Stomach (tissue), 4 donors: ENCODE data around the gene ZNF827.

Experiments
- CTCF ChIP-seq, 7 experiments: fragments of 450-650 bp in 4 of 7; fragments of 200-600 bp in 3 of 7; sonication (generic) in 3 of 7; IDR thresholded peaks; one replicate each; pipeline ENCODE4 v1.5.1; 2016 to 2019; ENCODE audit warnings: antibody characterized with exemption in 7 of 7, control low read depth in 2 of 7, mild to moderate bottlenecking in 1 of 7
- EP300 ChIP-seq: sonication (generic); formaldehyde crosslinking; IDR thresholded peaks from one replicate; pipeline ENCODE4 v1.6.1; 2017; ENCODE audit warnings: antibody characterized with exemption
- POLR2A ChIP-seq, 4 donors: fragments of 450-650 bp; IDR thresholded peaks; one replicate each; pipeline ENCODE4 v1.6.1; 2016; ENCODE audit warnings: antibody characterized with exemption in 4 of 4, control low read depth in 2 of 4, mild to moderate bottlenecking in 1 of 4, moderate library complexity in 1 of 4
- POLR2AphosphoS5 ChIP-seq, 3 donors: sonication (generic); formaldehyde crosslinking; IDR thresholded peaks; one replicate each; pipeline ENCODE4 v1.6.1; 2016; ENCODE audit warnings: antibody characterized with exemption in 3 of 3

DNA sequence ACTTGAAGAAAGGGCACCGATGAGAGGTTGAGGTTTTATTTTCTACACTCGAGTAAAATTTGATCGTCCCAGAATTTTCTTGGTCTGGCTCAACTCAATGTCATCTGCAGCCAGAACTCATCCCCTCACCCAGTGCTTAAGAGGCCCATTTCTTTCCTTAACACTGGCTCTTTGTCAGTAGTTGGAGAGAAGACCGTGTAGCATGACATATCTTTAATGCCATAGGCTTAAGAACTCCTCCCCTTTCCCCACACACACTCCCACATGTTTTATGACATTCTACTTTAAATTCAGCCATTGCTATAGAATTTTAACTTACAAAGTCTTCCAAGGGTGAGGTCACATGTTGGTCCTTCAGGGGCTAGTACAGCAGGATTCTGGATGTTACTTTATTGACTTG is 44.2 kb upstream of the ZNF827 start:
- no peak for TF ChIP-seq CTCF (IDR thresholded peaks at IDR 0.05)
- TF ChIP-seq POLR2AphosphoS5 (IDR thresholded peaks at IDR 0.05), result no peak
- TF ChIP-seq POLR2A (IDR thresholded peaks at IDR 0.05), result no peak
- no peak for TF ChIP-seq EP300
